HG03066 (cell line): ENCODE measurements around the gene NTHL1.
"Not testable (repeated sequence)": the region's sequence is repeated elsewhere in the genome, so short reads cannot be mapped to it uniquely, and the experiment has no call there.

Experiments
- ATAC-seq: cut with Tn5 transposase; IDR thresholded peaks from one replicate; pipeline ENCODE4 v1.9.1; 2021; ENCODE audit warnings: low read depth; ENCODE audit not compliant: unreplicated experiment

NTHL1 gene

GRCh38 chr16:2011726-2012125 lies 35.9 kb downstream of the NTHL1 start:
- not testable (repeated sequence) for ATAC-seq

GRCh38 chr16:2009791-2010510 lies 37.7 kb downstream of the NTHL1 start, which contains the start of gene ZNF598:
Gene ZNF598, minus strand, starts transcription at chr16:2009821.
- peak; percentile 75 for ATAC-seq

DNA sequence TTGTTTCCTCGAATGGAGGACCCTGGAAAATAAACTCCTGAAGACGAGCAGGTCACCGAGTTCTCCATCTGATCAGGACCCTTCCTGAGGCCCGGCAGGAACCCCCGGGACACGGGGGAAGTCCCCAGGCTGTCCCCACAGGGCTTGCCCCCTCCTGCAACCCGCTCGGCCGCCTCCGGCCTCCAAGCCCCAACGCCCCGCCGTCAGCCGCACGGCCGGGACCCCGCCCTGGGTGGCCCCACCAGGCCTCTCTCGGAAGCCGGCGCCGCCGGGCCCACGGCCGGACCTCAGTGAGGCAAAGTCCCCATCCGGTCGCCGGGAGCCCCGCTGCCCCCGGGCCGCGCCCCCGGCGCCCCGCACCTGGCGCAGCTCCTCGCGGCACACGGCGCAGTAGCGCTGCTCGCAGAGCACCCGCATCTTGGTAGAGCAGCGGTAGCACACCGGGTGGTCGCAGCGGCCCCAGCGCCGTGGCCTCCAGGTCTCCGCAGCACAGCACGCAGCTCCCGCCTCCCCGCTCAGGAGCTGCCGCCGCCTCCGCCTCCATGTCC lies 38.4 kb downstream of the NTHL1 start:
- peak; percentile 16 for ATAC-seq

DNA sequence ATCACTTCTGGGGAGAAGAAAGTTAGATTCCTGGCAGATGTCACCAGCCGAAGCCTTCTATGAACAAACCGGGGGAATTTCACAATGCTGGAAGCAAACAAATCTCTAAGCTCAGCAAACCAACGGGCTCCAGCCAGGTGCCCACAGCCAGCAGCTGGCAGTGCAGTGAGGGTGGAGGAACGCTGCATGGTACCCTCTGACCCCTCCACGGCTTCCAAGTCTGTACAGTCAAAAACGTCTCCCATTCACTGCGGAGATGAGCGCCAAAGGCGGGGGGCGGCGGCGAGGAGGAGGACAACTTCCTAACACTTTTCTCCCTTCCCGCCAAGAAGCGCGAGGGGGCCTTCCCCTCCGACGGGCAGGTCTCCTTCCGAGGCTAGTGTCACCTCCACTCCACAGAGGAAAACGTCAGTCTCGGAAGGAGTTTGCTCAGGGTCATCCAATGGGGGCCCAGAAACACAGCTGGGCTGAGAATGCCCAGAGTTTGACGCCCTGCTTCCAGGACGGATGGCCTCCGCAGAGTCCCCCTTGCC lies 38.9 kb downstream of the NTHL1 start:
- peak; percentile 15 for ATAC-seq

DNA sequence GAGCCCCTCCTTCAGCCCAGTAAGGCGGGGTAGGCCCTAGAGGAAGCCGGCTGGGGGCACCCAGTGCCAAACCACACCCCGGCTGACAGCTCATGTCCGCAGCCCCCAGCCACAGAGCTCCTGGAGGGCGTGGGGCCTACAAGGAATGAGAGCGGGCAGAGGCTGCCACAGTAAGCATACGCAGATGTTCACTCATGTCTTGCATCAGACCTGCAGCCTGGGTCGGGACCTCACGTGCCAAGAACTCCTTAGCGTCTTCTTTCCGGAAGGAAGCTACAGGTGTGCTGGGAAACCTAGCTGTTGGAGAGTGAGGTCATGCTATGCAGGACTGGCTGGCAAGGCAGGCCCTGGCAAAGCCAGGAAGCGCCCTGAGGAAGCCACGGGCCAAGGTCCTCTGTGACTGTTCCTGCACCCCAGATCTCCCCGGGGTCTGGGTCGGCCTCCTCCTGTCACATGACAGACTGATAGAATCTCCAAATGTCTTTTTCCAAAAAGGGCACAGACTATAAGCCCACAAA lies 39.6 kb downstream of the NTHL1 start:
- ATAC-seq = no peak

- no peak for ATAC-seq
Measured at GRCh38 chr16:2007081-2007836, 40.4 kb downstream of the NTHL1 start.

GRCh38 chr16:2006317-2006716 lies 41.3 kb downstream of the NTHL1 start:
- no peak for ATAC-seq

GRCh38 chr16:2005646-2006045 lies 42.0 kb downstream of the NTHL1 start:
- ATAC-seq = no peak

GRCh38 chr16:2004795-2005517 lies 42.7 kb downstream of the NTHL1 start:
- no peak for ATAC-seq

- ATAC-seq = no peak
Measured at GRCh38 chr16:2003827-2004641, 43.6 kb downstream of the NTHL1 start.

GRCh38 chr16:2003231-2003826 lies 44.3 kb downstream of the NTHL1 start:
- no peak for ATAC-seq

- no peak for ATAC-seq
Measured at GRCh38 chr16:2002406-2003230, 45.0 kb downstream of the NTHL1 start.

- no peak for ATAC-seq
Measured at GRCh38 chr16:2001456-2002355, 45.9 kb downstream of the NTHL1 start.

DNA sequence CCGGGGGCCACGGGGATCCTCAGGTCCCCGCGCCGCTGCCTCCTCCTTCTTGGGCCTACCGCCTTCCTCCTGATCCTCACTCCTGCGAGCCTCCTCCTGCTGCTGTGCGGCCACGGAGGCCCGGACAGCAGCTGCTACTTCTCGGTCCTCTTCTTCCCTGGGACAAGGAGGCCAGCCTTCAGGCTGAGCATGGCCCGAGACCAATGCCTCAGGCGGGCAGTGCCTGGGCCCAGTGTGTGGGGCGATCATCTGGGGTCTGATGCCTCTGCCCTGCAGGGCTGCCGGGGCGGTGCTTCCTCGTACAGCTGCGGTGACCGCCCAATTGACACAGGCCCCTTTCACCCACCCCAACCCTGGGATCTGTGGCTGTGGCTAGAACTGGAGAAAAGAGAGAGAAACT lies 46.6 kb downstream of the NTHL1 start:
- ATAC-seq = no peak

DNA sequence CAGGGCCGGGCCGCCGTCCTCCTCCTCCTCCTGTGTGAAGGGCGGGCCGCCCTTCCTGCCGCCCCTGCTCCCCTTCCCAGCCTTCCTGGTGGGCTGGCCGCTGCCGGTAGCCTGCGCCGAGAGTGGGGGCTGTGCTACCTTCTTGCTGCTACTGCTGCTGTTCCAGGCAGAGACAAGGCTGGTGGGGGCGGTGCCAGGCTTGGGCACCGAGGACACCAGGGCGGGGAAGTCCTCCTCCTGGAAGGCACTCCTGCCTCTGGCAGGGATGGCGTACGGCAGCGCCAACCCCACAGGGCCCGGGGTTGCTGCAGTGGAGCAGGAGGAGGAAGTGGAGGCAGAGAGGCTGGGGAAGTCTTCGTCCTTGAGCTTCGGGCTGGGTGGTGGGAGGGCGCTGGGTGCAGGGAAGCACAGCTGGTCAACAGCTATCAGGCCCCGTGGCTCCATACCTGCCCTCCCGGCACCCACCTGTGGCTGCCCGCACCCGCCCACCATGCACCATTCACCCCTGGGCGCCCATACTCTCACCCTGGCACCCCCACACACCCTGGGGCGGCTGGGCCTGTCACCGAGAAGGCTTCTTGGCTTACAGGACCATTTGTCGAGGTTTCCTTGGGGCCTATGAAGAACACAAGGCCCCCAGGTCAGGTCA lies 47.6 kb downstream of the NTHL1 start:
- ATAC-seq = no peak

DNA sequence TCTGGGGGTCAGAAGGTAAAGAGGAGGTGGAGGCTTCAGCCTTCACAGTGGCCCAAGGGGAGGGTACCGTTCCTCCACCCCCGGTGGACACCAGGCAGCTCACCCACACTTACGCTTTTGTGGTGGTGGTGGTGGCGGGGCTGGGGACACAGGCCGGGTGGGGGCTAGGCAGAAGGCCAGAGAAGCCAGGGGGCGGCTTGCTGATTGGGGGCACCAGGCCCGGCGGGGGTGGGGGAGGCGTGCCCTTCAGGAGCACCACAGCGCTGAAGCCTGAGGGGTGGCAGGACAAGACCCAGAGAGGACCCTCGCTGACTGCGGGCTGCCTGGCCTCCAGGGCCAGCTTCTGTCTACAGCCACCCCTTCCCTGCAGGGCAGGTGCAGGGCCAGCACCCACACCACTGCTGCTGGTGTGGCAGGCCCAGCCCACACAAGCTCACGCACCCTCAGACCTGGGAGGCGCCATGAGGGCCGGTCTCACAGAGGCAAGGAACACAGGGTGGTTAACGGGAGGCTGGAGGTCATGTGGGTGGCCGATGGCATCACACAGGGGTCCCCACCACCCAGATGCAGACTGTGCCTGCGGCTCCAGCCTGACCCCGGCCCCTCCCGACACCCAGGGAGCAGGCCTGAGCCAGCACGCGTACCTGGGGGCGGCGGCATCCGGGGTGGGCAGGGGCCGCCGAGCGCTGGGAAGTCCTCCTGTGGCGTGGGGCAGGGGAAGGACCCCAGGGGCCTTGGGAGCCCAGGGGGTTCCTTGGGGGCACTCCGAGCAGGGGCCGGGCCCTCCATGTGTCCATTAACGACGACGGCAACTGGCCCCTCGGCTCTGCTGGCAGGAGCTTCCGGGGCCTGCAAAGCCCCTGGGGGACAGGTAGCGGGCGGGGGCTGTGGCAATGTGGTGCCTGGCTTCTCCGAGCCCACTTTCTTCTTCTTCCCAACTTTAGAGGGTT lies 48.5 kb downstream of the NTHL1 start:
- no peak for ATAC-seq
